ENCODE results near the gene EIF3L.

The EIF3L gene

GRCh38 chr22:37905534-37906363, 56.5 kb downstream of the EIF3L start, which contains the start of gene MICALL1:
TSS of gene MICALL1 (plus strand) at chr22:37906297. CDS start at chr22:37906423, 126 bp downstream.
- DNase-seq (ENCODE audit: low read depth, low spot score): no peak

DNA sequence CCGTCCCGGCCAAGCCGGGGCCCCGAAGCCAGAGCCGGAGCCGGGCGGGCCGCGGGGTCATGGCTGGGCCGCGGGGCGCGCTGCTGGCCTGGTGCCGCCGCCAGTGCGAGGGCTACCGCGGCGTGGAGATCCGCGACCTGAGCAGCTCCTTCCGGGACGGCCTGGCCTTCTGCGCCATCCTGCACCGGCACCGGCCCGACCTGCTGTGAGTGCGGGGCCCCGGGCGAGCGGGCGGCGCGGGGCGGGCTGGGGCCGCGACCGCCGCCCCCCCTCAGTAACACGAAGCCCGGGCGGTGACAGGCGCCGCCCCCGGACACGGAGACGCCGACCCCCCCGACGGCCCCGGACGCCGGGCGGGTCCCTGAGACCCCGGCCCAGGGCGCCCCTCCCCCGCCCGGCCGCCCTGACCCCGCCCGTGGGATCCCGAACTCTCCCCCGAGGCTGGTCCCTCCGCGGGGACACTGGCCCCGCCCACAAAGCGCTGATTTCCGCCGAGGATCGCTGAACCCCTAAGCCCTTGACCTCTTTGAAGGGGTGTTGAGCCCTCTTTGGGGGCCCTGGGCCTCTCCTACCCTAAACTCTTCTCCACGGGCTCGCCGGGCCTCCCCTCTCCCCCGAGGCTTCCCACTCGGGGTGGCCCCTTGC, 57.3 kb downstream of the EIF3L start:
- DNase-seq (ENCODE audit: low read depth, low spot score): no peak

GRCh38 chr22:37907036-37907954, 58.1 kb downstream of the EIF3L start:
- DNase-seq (ENCODE audit: low read depth, low spot score): no peak

DNA sequence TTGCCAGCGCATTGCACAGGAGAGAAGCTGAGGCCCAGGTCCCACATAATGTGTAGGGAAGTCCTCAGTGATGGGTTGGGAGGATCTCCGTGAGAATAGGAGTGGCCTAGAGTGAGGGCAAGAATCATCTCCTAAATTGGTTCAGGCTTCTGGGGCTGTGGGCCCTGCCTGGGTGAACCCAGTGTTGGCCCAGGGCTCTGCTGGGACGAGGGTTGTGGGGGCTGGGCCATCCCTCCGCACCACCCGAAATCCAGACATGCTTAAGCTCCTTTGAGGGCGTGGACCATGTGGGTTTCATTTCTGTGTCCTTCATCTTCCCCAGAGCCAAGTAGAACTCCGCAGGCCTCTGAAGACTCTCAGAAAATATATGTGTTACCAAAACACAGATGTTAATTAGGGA, 60.5 kb downstream of the EIF3L start:
- DNase-seq (ENCODE audit: low read depth, low spot score): no peak

DNA sequence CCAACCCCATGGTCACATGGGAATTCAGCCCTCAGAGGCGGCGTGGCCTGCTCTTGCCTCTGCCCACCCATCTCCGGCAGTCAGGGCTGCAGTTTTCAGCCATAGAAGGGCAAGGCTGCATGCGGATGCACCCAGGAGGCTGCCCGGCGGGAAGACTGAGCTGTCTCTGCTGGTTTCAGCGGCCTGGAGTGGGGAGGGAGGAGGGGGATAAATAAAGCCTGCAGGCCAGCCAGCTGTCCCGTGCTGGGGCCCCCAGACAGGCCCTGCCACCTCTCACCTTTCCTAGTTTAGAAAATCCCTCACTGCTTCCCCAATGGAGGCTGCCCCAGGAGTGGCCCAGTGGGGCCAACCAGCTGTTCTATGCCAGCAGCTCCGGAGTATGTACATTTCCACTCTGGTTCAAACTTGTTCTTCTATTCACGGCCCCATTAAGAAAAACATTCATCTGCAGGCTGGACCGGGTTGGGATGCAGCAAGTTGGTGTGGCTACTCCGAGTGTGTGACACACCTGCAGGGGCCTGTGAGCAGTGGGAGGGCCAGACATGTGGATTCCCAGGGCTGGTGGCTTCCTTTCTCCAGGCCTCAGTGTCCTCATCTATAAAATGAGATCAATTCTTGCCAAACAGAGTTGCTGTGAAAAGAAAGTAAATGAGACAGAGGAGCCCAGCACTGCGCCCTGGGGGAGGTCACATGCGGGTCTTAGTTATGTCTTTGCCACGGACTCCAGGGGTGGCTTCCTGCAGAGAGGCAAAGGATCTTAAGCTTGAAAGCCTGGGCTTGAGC, 61.9 kb downstream of the EIF3L start:
- DNase-seq (ENCODE audit: low read depth, low spot score): no peak

DNA sequence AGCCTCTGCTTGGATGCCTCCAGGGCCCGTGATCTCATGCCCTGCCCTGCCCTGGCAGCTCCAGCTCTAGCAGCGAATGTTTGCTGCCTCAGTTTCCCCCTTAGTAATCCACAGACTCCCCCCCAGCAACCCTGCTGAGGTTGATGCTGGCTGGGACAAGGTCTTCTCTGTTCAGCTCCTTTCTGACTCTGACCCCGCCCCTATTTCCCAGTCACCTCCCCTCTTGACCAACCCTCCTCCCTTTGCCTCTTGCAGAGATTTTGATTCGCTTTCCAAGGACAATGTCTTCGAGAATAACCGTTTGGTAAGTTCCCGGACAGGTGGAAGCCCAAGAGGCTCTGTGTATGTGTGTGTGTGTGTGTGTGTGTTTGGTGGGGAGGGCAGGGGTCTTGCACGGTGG, 62.5 kb downstream of the EIF3L start:
- DNase-seq (ENCODE audit: low read depth, low spot score): no peak

GRCh38 chr22:37912171-37912570, 63.0 kb downstream of the EIF3L start:
- DNase-seq (ENCODE audit: low read depth, low spot score): no peak

DNA sequence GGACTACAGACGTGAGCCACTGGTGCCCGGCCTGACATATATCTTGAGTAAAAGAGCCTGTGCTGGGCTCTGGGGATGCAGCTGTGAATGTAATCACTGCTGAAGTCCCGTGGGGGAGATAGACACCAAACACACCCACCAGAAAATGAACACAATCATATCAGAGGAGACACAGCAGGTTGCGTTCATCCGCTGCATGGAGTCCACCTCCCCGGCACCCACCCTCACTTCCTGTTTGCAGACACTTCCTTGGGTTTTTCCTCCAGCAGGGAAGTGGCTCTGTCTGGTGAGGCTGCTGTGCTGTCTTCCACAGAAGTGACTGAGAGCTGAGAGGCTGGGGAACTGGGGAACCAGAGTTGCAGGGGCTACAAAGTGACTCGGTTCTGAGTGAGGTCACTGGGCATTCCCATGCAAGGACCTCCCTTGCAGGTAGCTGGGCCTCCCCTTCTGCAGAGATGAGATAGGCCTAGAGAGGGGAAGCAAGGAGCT, 64.1 kb downstream of the EIF3L start:
- DNase-seq (ENCODE audit: low read depth, low spot score): no peak

- DNase-seq (ENCODE audit: low read depth, low spot score): no peak
These were observed 67.1 kb downstream of the EIF3L start for GRCh38 chr22:37916311-37916710.

GRCh38 chr22:37917874-37918548, 68.8 kb downstream of the EIF3L start:
- no peak for DNase-seq (ENCODE audit: low read depth, low spot score)

DNA sequence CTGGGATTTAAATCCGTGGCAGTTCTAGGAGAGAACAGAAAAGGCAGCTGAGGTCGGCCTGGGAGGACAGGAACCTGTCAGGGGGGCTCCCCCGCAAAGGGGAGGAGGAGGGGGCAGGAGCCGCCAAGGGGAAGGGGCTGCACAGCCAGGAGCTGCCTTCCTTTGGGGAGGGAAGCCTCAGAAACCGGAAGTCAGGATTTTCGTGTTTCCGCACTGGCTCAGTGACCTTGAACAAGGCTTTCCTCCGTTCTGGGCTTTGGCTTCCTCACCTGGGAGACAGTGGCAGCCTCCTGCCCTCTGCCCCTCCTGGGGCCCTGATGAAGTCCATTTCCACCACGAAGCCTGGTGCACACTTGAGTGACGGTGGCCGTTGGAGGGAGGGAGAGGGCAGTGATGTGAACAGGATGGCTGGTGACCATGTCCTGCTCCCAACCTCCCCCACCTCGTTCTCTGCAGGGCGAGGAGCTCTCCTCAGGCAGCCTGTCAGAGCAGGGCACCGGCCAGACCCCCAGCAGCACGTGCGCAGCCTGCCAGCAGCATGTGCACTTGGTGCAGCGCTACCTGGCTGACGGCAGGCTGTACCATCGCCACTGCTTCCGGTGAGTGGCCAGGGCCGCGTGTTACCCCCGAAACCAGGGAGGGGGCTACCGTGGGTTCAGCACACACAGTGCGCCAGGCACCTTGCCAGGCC, 69.5 kb downstream of the EIF3L start:
- no peak for DNase-seq (ENCODE audit: low read depth, low spot score)

DNA sequence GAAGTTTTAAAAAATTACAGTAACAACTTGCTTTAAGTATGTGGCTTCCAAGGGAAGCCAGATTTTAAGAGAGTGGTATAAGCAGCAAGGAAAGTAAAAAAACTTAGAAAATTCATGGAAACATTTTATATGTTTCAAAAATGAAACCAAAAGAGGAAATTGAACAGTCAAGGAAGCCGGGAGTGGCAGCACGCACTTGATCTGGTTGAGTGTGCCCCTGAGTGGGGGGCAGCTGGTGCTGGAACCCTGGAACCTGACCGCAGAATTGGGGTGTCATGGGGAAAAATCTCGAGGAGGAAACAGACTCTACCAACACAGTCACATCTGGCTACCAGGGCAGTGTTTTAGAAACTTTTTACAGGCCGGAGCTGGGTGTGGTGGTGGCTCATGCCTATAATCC, 70.9 kb downstream of the EIF3L start:
- DNase-seq (ENCODE audit: low read depth, low spot score): no peak

- DNase-seq (ENCODE audit: low read depth, low spot score): no peak
These were observed 73.0 kb downstream of the EIF3L start for GRCh38 chr22:37922191-37922590.

- no peak for DNase-seq (ENCODE audit: low read depth, low spot score)
These were observed 74.7 kb downstream of the EIF3L start for GRCh38 chr22:37923927-37924326.

GRCh38 chr22:37924386-37925065, 75.3 kb downstream of the EIF3L start:
- no peak for DNase-seq (ENCODE audit: low read depth, low spot score)

GRCh38 chr22:37925330-37925729, 76.1 kb downstream of the EIF3L start:
- DNase-seq (ENCODE audit: low read depth, low spot score): no peak

- no peak for DNase-seq (ENCODE audit: low read depth, low spot score)
These were observed 76.5 kb downstream of the EIF3L start for GRCh38 chr22:37925767-37926166.

GRCh38 chr22:37926358-37926757, 77.1 kb downstream of the EIF3L start:
- DNase-seq (ENCODE audit: low read depth, low spot score): no peak
